PC-9 (cell line): ENCODE data around the gene MVD. TPM values are rescaled to one million over a fixed set of nuclear protein-coding genes. Genes with fewer than 3 reads are reported as not detected.

Experiments used
- BruUV-seq: library from RNA; stranded (reverse); fragments of 400-500 nt; replicated peaks from 2 replicates; lab custom pipeline; 2021; lab: Mats Ljungman, UMichigan
- CTCF ChIA-PET: fragments of 300-600 bp; sonication (Branson Sonifier 250); formaldehyde crosslinking; loops from one replicate; lab custom pipeline; 2022; ENCODE audit warnings: antibody characterized with exemption; lab: Charles Lee
- POLR2A ChIA-PET: fragments of 300-600 bp; sonication (Branson Sonifier 250); formaldehyde crosslinking; loops from one replicate; lab custom pipeline; 2022; ENCODE audit warnings: antibody characterized with exemption; ENCODE audit not compliant: unreplicated experiment; lab: Charles Lee
- DNase-seq, 2 experiments: peaks; one replicate each; pipeline versions ENCODE4 v3.0.0 to v3.0.0-alpha.2; 2015 to 2022; ENCODE audit warnings: mixed read lengths in 1 of 2
- H2AFZ ChIP-seq: fragments of 200-600 bp; sonication (generic); 2 replicates; pipeline ENCODE4 v1.8.1; 2017; ENCODE audit warnings: antibody characterized with exemption
- H3F3A ChIP-seq: fragments of 200-600 bp; sonication (generic); 2 replicates; pipeline ENCODE4 v1.8.1; 2017; ENCODE audit warnings: antibody characterized with exemption, mild to moderate bottlenecking, low read depth; ENCODE audit not compliant: insufficient read depth
- H3K27ac ChIP-seq: fragments of 200-600 bp; sonication (generic); 2 replicates; pipeline ENCODE4 v1.6.1; 2016; ENCODE audit warnings: mixed run types
- H3K27me3 ChIP-seq: fragments of 200-600 bp; sonication (generic); 2 replicates; pipeline ENCODE4 v1.6.1; 2016; ENCODE audit warnings: low read depth, mixed run types; ENCODE audit not compliant: insufficient read depth
- H3K36me3 ChIP-seq: fragments of 200-600 bp; sonication (generic); 2 replicates; pipeline ENCODE4 v1.6.1; 2016; ENCODE audit warnings: low read depth, mixed run types
- H3K4me1 ChIP-seq: fragments of 200-600 bp; sonication (generic); replicated peaks from 2 replicates; pipeline ENCODE4 v1.6.1; 2016; ENCODE audit warnings: mixed run types; ENCODE audit not compliant: insufficient read depth
- H3K4me2 ChIP-seq: fragments of 200-600 bp; sonication (generic); 2 replicates; pipeline ENCODE4 v1.6.1; 2017; ENCODE audit warnings: mixed run types
- H3K4me3 ChIP-seq: fragments of 200-600 bp; sonication (generic); 2 replicates; pipeline ENCODE4 v1.6.1; 2016; ENCODE audit warnings: mixed run types
- H3K79me2 ChIP-seq: fragments of 200-600 bp; sonication (generic); 2 replicates; pipeline ENCODE4 v1.6.1; 2017; ENCODE audit warnings: low read depth, mixed run types
- H3K9me2 ChIP-seq: fragments of 200-600 bp; sonication (generic); 2 replicates; pipeline ENCODE4 v1.8.1; 2017; ENCODE audit warnings: mild to moderate bottlenecking; ENCODE audit not compliant: insufficient read depth
- H3K9me3 ChIP-seq: fragments of 200-600 bp; sonication (generic); 2 replicates; pipeline ENCODE4 v1.8.1; 2016; ENCODE audit warnings: low read depth; ENCODE audit not compliant: insufficient read depth
- H4K20me1 ChIP-seq: fragments of 200-600 bp; sonication (generic); 2 replicates; pipeline ENCODE4 v1.8.1; 2017; ENCODE audit not compliant: insufficient read depth
- CTCF ChIP-seq: fragments of 200-600 bp; sonication (generic); conservative IDR thresholded peaks from 2 replicates; pipeline ENCODE4 v1.6.1; 2017; ENCODE audit warnings: mixed run types, antibody characterized with exemption, mild to moderate bottlenecking, moderate library complexity
- EZH2 ChIP-seq: fragments of 200-600 bp; sonication (generic); IDR thresholded peaks from 2 replicates; pipeline ENCODE4 v1.8.0; 2017; ENCODE audit warnings: antibody characterized with exemption, low read depth
- intact Hi-C: fragments of 100-400 bp; cut with micrococcal nuclease; formaldehyde crosslinking; loops from one replicate; pipeline ENCODE4 v1.10.0; 2022; ENCODE audit not compliant: unreplicated experiment
- total RNA-seq: library from RNA; stranded (reverse); gene quantifications from 2 replicates; pipeline ENCODE4 v1.2.3, GENCODE V29; 2021

Gene MVD
- total RNA-seq, 1 experiment from 2014 or later: 168 TPM

GRCh38 chr16:88643644-88643932, 19.3 kb downstream of the MVD start:
- no peak overlapping the region for H3K27ac ChIP-seq
- no peaks in the 10 kb centered on the region for H3K79me2 ChIP-seq
- no TSS peak for BruUV-seq
- H4K20me1 ChIP-seq: no peaks in the 10 kb centered on the region
- H3K4me2 ChIP-seq: no peak overlapping the region
- CTCF ChIA-PET: no interaction called here
- no peak overlapping the region for H2AFZ ChIP-seq
- no peaks in the 10 kb centered on the region for H3K36me3 ChIP-seq
- H3F3A ChIP-seq: peaks cover 6% of the 10 kb centered on the region; the same call in 1 of the 2 replicates
- no peaks in the 10 kb centered on the region for H3K9me3 ChIP-seq
- H3K27me3 ChIP-seq: peaks cover 13% of the 10 kb centered on the region; the same call in 1 of the 2 replicates
- POLR2A ChIA-PET: no interaction called here
- TF ChIP-seq EZH2 (no peak), CTCF (no peak)
- no peak for DNase-seq
- no peak overlapping the region for H3K4me3 ChIP-seq
- intact Hi-C loops: no loop called here
- H3K4me1 ChIP-seq: no peaks in the 10 kb centered on the region
- no peaks in the 10 kb centered on the region for H3K9me2 ChIP-seq

GRCh38 chr16:88642881-88643643, 19.8 kb downstream of the MVD start:
- intact Hi-C loops: no loop called here
- Histone ChIP-seq H4K20me1 (no peaks in the 10 kb centered on the region), H3F3A (peaks cover 6% of the 10 kb centered on the region; the same call in 1 of the 2 replicates), H3K4me3 (no peak overlapping the region), H2AFZ (no peak overlapping the region), H3K4me1 (no peaks in the 10 kb centered on the region), H3K27me3 (peaks cover 13% of the 10 kb centered on the region; the same call in 1 of the 2 replicates), H3K79me2 (no peaks in the 10 kb centered on the region), H3K27ac (no peak overlapping the region), H3K36me3 (no peaks in the 10 kb centered on the region), H3K4me2 (no peak overlapping the region), H3K9me2 (no peaks in the 10 kb centered on the region), H3K9me3 (no peaks in the 10 kb centered on the region)
- DNase-seq: no peak
- CTCF ChIA-PET: no interaction called here
- TF ChIP-seq EZH2 (no peak), CTCF (no peak)
- POLR2A ChIA-PET: no interaction called here
- BruUV-seq: no TSS peak

GRCh38 chr16:88640498-88641247, 22.2 kb downstream of the MVD start:
- no peaks in the 10 kb centered on the region for H3K36me3 ChIP-seq
- no peak overlapping the region for H3K4me2 ChIP-seq
- H3K4me1 ChIP-seq: no peaks in the 10 kb centered on the region
- H3K4me3 ChIP-seq: no peak overlapping the region
- H3K27ac ChIP-seq: no peak overlapping the region
- 0 out of 2 replicates have a peak, but pooled peaks cover 5% of the 10 kb centered on the region for H3K27me3 ChIP-seq
- BruUV-seq: no TSS peak
- H3K9me3 ChIP-seq: no peaks in the 10 kb centered on the region
- intact Hi-C loops: no loop called here
- no peak for DNase-seq
- no peaks in the 10 kb centered on the region for H3K79me2 ChIP-seq
- TF ChIP-seq EZH2: no peak
- TF ChIP-seq CTCF: no peak
- ChIA-PET CTCF (no interaction called here), POLR2A (interaction anchor here (0.5 kb wide), 1 partner anchor 768 kb away, joined by 14 read pairs; no protein-coding TSS in a partner anchor)
- no peak overlapping the region for H2AFZ ChIP-seq
- no peaks in the 10 kb centered on the region for H4K20me1 ChIP-seq
- H3F3A ChIP-seq: peaks cover 6% of the 10 kb centered on the region; the same call in 1 of the 2 replicates
- no peaks in the 10 kb centered on the region for H3K9me2 ChIP-seq
